ENCODE measurements around the gene PCSK5. TPM values are rescaled to one million over a fixed set of nuclear protein-coding genes. Genes with fewer than 3 reads are reported as not detected.

Gene PCSK5
- total and polyA plus RNA-seq, 12 donors: 2.2 to 31.8 (median 8.4) TPM

- Histone ChIP-seq H3K27ac (no peak overlapping the region), H3K4me1 (replicated peaks in 1 of 2) (no peaks in the 10 kb centered on the region), H3K27me3 (no peaks in the 10 kb centered on the region), H3K9me3 (replicated peaks in 1 of 3) (no peaks in the 10 kb centered on the region), H3K4me3 (no peak overlapping the region), H3K36me3 (replicated peaks in 1 of 2) (no peaks in the 10 kb centered on the region)
- 83 to 92% (median 89%) methylated on average over 6 of the region's 6 CpGs for WGBS, 4 donors
- intact Hi-C loops (cut with DNase I): no loop called here
- no peak for DNase-seq
- TF ChIP-seq POLR2A (IDR thresholded peaks at IDR 0.05) (no peak), CTCF (IDR thresholded peaks at IDR 0.05) (no peak)
Observed at GRCh38 chr9:76378367-76379073, 488.0 kb downstream of the PCSK5 start.

- Histone ChIP-seq H3K27ac (no peak overlapping the region), H3K4me1 (replicated peaks in 1 of 2) (no peaks in the 10 kb centered on the region), H3K4me3 (no peak overlapping the region), H3K36me3 (replicated peaks in 1 of 2) (no peaks in the 10 kb centered on the region), H3K9me3 (replicated peaks in 1 of 3) (no peaks in the 10 kb centered on the region), H3K27me3 (no peaks in the 10 kb centered on the region)
- TF ChIP-seq CTCF (IDR thresholded peaks at IDR 0.05): no peak
- no peak for TF ChIP-seq POLR2A (IDR thresholded peaks at IDR 0.05)
- intact Hi-C loops (cut with DNase I): no loop called here
- WGBS, 4 donors: 80 to 96% (median 91%) methylated on average over 2 of the region's 2 CpGs
- DNase-seq: no peak
Observed at GRCh38 chr9:76379494-76379893, 489.0 kb downstream of the PCSK5 start.

- 8 to 27% (median 19%) methylated on average over 1 of the region's 1 CpG for WGBS, 4 donors
- Histone ChIP-seq H3K4me1 (replicated peaks in 1 of 2) (peaks cover 4 to 20% of the 10 kb centered on the region in 2 donors), H3K9me3 (replicated peaks in 1 of 3) (peaks cover 0 to 3% (median 0%) of the 10 kb centered on the region in 3 donors), H3K27me3 (no peaks in the 10 kb centered on the region), H3K27ac (peak overlapping the region in 1 of 5 donors; percentile 31), H3K4me3 (no peak overlapping the region), H3K36me3 (replicated peaks in 1 of 2) (peaks cover 0 to 26% of the 10 kb centered on the region in 2 donors)
- intact Hi-C loops (cut with DNase I): no loop called here
- no peak for DNase-seq
- TF ChIP-seq POLR2A (IDR thresholded peaks at IDR 0.05): no peak
- TF ChIP-seq CTCF (IDR thresholded peaks at IDR 0.05): no peak
Observed at GRCh38 chr9:76390656-76391055, 500.2 kb downstream of the PCSK5 start.

- 0 to 1% (median 0%) methylated on average over 18 to 81 of the region's 81 CpGs for WGBS, 4 donors
- DNase-seq: peak; percentile 90 to 96 (median 93)
- Histone ChIP-seq H3K36me3 (replicated peaks in 1 of 2) (no peaks in the 10 kb centered on the region), H3K27me3 (no peaks in the 10 kb centered on the region), H3K4me1 (replicated peaks in 1 of 2) (peaks cover 4 to 20% of the 10 kb centered on the region in 2 donors), H3K27ac (peak within 1 kb of the TSS; percentile 94 to 99 (median 96)), H3K9me3 (replicated peaks in 1 of 3) (no peaks in the 10 kb centered on the region), H3K4me3 (peak within 1 kb of the TSS; percentile 78 to 94 (median 82))
- TF ChIP-seq POLR2A (IDR thresholded peaks at IDR 0.05) (peak; percentile 74 to 90), CTCF (IDR thresholded peaks at IDR 0.05) (peak in 5 of 6 experiments; percentile 17 to 59 (median 39))
- intact Hi-C loops (cut with DNase I): no loop called here
Observed at GRCh38 chr9:76394195-76394959, 503.9 kb downstream of the PCSK5 start, which contains the start of gene RFK. Gene RFK (minus strand): TSS chr9:76394426. CDS start chr9:76394171, 255 bp downstream.

All from adrenal gland (tissue), 12 donors.